GM21381 (cell line): ENCODE measurements around the gene HDHD3.
A peak's percentile ranks its signal among the peaks of the same experiment; 100 is the strongest.
"Not testable (repeated sequence)": the region's sequence is repeated elsewhere in the genome, so short reads cannot be mapped to it uniquely, and the experiment has no call there.

Source experiments
- ATAC-seq: cut with Tn5 transposase; IDR thresholded peaks from one replicate; pipeline ENCODE4 v1.9.1; 2021; ENCODE audit warnings: mild to moderate bottlenecking, moderate library complexity; ENCODE audit not compliant: unreplicated experiment

Gene HDHD3

DNA sequence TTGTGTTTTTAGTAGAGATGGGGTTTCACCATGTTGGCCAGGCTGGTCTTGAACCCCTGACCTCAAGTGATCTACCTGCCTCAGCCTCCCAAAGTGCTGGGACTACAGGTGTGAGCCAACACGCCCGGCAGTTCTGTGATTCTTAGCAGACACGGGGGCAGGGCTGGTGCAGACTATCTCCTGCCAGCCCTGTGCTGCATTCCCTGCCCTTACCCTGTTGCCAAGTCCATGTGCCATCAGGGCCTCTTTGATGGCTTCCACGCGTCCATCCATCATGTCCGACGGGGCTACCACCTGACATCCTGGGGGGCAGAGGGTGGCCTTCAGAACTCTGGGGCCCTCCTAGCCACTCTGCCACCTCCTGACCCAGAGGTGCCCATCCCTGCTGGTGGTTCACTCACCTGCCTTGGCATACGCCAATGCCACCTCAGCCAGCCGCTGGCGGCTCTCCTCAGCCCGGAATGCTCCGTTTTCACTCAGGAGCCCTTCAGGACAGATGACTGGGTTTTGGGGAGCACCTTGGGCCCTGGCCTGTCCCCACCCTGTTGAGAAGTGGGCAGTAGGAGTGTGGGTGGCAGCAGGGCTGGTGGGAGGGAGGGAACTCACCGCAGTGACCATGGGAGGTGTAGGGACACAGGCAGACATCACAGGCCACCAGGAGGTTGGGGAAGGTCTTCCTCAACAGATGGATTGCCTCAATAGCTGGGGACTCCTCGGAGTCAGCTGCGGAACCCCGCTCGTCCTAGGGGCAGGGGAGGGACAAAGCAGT lies 13.6 kb upstream of the HDHD3 start:
- no peak for ATAC-seq

DNA sequence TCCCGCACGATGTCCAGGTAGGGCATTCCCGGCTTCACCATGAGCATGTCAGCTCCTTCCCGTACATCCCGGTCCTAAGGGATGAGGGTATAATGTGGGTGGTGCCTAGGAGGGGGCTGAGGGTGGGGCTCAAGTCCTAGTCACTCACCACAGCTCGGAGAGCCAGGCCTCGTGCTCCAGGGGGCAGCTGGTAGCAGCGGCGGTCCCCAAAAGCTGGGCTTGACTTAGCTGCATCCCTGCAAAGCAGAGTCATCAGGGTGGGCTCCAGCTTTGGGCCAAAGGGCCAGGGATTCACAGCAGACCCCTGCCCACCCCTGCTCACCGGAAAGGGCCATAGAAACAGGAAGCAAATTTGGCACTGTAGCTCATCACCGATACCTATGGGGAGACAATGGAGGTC lies 12.7 kb upstream of the HDHD3 start:
- no peak for ATAC-seq

DNA sequence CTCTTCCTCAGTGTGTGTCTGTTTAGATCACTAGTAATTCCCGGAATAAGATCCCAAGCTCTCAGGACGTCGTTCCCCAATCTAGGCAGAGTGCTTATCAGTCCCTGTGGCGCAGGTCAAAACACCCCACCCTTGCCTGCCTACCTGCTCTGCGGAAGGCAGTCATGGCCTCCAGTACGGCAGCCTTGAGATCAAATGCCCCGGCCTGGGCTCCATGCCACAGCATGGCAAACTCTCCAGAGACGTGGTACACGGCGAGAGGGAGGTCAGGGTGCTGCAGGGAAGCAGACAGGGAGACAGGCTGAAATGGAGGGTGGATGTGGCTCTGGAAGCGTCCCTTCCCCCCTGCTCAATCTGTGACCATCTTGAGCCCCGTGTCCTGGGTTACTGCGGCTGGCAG lies 12.0 kb upstream of the HDHD3 start:
- no peak for ATAC-seq

DNA sequence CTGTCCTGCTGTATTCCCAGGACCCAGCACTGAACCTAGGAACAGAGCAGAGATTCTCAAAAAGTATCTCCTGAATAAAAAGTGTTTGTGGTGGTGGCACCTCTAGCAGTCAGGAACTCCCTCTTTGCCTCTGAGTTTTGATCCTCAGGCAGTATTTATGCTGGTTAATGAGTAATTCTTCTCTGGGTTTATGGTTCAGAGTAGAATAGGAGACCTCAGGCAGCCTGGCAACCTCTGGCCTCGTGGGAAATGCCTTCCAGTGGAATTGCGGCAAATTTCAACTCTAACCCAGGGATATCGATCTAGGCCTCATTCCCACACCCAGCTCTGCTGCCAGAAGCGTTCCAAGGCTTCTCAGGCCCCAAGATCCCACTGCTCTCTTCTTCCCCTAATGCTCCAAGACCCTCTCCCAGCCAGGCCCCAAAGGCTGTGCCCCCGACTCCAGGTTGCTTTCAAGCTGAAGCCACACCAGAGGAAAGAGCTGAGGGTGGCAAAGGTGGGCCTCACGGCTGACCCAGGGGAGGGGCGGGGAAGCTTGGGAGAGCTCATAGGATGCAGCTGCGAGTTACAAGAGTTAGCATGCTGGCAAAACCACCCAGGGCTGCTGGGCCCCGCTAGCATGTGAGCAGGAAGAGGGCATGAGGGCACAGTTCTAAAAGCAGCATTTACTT lies 10.9 kb upstream of the HDHD3 start:
- no peak for ATAC-seq

DNA sequence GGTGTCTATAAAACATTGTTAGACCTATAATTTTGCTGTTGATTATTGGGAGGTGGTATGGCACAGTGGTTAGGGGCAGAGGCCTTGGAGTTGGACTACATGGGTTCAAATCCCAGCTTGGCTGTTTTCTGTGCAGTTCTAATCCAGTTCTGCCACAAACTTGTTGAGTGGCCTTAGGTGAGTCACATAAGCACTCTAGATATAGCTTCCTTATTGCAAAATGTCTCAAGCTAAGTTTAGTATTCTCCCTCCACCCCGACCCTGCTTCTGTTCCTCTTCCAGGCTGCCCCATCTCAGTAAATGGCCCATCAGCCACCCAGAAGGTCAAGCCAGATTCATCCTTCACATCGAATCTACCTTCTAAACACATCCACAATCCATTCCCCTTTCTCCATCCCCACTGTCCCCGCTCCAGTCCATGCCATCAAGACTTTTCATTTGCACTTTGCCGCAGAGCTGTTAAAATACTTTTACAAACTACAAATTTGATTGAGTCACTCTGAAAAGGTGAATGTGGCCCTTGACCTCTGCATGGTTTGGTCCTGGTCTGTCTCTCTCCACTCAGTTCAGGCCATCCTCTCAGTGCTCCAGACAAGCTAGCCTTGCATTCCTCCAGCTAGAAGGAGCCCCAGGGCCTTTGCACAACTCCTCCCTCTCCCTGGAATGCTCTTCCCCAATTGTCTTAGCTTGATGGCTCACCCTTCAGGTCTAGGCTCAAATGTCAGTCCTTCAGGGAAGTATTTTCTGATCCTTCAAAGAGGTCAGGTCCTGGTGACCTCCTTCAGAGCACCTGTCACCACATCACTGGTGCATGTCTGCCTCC lies 10.0 kb upstream of the HDHD3 start:
- no peak for ATAC-seq

DNA sequence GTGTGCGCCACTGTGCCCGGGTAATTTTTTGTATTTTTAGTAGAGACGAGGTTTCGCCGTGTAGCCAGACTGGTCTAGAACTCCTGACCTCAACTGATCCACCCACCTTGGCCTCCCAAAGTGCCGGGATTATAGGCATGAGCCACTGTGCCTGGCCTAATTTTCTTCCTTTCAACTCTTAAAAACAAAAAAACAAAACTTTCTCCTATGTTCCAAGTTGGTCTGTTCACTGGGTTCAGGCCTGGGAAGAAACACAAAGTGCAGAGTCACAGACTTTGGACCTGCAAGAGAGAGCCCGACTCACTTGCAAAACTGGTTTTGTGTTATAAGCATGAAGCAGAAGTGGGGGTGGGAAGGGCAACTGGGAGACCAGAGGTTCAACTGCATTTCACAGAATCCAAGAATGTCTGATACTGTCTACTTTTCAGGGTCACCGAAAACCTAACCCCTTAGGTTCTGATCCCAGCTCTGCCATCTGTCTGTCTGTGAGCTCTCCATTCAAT lies 5.2 kb upstream of the HDHD3 start:
- ATAC-seq = no peak

DNA sequence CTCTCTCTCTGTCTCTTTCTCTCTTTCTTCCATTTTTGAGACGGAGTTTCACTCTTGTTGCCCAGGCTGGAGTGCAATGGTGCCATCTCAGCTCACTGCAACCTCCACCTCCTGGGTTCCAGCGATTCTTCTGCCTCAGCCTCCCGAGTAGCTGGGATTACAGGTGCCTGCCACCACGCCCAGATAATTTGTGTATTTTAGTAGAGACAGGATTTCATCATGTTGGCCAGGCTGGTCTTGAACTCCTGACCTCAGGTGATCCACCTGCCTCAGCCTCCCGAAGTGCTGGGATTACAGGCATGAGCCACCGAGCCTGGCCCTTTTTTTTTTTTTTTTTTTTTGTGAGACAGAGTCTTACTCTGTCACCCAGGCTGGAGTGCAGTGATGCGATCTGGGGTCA lies 4.7 kb upstream of the HDHD3 start:
- ATAC-seq = not testable (repeated sequence)

DNA sequence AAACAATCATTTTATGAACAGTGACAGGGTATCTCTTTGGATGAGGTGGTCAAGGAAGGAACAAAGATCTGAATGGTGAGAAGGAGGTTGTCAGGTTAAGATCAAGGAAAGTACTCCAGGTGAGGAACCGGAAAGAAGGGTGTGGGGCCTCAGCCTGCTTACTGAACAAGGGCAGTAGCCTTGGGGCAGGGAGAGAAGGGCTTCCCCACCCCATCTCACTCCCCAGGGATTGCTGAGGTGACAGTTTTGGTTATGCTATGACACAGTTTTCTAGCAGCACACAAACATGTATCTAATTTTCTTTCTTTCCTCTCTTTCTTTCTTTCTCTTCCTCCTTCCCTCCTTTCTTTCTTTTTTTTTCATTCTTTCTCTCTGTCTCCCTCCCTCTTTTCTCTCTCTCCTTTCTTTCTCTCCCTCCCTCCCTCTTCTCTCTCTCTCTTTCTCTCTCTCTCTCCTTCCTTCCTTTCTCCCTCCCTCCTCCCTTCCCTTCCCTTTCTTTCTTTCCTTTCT lies 4.1 kb upstream of the HDHD3 start:
- peak; percentile 48 for ATAC-seq

DNA sequence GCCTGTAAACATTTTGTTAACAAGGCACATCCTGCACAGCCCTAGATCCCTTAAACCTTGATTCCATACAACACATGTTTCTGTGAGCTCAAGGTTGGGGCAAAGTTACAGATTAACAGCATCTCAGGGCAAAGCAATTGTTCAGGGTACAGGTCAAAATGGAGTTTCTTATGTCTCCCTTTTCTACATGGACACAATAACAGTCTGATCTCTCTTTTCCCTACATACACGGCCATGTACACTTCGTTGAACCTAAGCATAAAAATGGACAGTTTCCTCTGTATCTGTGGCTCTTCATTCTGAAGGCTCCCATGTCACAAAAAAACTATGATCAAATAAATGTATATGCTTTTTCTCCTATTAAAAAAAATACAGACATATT lies 3.0 kb upstream of the HDHD3 start:
- ATAC-seq = not testable (repeated sequence)

DNA sequence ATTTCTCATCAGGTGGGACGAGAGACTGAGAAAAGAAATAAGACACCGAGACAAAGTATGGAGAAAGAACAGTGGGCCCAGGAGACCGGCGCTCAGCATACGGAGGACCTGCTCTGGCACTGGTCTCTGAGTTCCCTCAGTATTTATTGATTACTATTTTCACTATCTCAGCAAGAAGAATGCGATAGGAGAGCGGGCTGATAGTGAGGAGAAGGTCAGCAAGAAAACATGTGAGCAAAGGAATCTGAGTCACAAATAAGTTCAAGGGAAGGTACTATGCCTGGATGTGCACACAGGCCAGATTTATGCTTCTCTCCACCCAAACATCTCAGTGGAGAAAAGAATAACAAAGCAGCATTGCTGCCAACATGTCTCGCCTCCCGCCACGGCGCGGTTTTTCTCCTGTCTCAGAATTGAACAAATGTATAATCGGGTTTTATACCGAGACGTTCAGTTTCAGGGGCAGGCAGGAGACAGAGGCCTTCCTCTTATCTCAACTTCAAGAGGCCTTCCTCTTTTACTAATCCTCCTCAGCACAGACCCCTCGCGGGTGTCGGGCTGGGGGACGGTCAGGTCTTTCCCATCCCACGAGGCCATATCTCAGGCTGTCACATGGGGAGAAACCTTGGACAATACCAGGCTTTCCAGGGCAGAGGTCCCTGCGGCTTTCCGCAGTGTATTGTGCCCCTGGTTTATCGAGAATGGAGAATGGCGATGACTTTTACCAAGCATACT lies 2.5 kb upstream of the HDHD3 start:
- not testable (repeated sequence) for ATAC-seq

DNA sequence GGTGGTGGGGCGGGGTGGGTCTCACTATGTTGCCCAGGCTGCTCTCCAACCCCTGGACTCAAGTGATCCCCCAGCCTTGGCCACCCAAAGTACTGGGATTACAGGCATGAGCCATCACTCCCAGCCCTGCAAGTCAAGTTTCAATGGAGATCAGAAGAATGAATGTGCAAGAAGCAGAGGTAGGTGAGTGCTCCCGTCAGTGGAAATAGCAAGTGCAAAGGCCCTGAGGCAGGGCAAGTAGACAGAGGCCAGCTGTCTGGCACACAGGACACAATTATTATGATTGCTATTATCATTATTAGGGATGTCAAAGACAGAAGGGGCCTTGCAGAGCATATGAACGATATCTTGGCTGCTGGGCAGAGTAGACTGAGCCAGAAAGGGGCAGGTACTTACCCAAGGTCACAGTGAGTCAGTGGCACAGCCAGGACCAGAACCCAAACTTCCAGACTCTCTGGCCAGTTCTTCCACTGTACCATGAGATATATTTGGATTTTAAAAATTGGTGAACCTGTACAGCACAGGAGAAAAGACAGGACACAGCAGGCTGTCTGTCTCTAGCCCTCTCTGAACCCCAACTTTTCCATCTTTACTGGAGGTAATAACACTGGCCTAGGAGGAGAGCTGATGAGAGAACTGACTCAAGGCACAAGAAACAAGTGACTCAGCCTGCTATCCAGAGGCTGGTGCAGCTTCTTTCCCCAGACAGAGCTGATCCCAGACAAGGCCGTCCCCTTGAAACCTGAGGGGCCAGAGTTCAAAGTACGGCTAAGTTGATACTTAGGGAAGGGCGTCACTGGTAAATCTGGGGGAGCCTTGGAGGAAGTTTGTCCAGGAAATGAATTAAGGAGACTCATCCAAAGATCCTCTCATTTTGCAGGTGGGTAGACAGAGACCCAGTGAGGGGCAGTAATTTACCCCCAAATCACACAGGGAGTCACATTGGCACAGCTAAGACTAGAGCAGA lies 1.4 kb downstream of the HDHD3 start:
- ATAC-seq = no peak

DNA sequence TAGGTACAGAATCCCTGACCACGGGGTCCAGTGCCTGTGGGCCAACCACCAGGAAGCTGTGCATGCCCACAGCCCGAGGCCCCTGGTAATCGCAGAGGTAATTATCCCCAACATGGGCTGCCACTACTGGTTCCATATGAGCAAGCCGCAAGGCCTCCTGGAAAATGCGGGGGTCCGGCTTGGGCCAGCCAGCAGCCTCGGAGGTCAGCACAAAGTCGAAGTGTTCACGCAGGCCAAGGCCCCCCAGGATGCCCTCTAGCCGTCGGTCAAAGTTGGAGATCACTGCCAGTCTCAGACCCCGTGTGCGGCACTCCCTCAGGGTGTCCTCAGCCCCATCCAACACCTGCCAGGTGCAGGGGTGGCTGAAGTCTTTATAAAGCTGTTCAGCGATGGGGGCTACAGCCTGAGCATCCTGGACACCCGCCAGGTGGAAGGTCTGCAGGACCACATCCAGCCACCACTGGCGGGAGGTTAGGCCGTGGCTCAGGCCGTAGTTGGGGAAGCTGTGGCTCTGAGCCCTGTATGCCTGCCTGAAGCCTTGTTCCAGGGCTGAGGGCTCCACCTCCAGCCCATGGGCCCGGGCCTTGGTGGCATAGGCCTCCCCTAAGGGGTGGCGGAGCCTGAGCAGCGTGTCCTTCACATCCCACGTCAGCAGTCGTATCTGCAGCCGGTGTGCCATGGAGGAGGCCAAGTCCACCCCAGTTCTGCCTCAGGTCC lies 3.0 kb downstream of the HDHD3 start:
- no peak for ATAC-seq

DNA sequence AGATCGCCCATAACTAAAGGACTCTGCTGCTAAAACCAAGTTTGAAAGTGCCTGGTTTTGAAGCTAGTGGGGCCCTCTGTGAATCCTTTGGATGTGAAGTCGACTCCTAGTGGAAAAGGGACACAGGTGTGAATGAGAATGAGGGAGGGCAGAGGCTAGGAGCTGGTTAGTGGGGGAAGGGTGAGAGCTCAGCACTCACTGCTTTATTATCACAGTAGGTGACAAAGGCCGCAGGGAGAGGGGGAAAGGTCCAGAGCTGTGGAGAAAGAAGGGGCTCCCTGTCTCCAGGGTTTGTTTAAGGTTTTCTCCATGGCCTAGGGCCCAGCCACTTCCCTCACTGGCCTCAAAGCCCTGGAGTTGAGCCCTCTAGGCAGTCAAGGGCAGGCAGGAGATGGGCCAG lies 3.5 kb downstream of the HDHD3 start:
- no peak for ATAC-seq

DNA sequence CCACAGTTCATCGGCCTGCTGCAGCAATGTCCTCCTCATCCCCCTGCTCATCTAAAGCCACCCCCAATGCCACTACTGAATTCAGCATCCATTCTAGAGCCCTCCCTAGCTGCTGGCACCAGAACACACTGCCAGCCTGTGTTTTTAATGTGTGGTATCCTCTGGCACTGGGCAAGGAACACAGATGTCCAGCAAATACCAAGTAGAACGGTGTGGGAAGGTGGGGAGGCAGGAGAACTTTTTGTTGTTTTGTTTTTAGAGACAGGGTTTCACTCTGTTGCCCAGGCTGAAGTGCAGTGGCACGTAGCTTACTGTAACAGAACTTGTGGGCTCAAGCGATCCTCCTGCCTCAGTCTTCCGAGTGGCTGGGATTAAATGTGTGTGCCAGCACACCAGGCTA lies 4.7 kb downstream of the HDHD3 start:
- ATAC-seq = no peak

DNA sequence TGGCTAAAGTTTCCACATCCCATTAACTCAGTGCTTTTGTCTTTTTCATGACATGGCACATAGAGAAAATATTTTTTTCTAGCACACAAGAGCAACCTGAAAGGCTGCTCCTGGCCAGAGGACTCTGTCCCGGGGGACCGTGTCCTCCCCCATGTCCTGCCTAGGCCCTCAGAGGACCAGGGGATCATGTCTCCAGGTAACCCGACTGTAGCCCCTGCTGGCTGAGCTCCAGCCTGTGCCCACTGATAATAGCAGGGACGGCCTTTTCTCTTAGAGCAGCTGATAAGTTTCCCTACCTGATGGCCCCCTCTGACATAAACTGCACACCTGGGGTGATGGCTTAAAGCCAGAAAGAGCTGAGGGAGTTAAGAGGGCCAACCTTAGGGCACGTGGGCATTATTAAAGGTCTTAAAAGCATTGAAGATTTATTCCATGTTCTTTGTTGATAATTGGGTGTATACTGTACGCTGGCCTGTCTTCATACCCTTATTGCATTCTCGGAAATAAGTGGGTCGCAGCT lies 5.9 kb downstream of the HDHD3 start:
- ATAC-seq = no peak

DNA sequence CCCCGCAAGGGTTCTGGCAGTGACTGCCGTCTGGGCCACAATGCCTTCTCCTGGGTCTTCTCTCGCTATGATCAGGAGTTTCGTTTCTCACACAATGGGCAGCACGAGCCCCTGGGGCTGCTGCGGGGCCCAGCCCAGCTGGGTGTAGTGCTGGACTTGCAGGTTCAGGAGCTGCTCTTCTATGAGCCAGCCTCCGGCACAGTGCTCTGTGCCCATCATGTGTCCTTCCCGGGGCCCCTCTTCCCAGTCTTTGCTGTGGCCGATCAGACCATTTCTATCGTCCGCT lies 7.0 kb downstream of the HDHD3 start:
- no peak for ATAC-seq

DNA sequence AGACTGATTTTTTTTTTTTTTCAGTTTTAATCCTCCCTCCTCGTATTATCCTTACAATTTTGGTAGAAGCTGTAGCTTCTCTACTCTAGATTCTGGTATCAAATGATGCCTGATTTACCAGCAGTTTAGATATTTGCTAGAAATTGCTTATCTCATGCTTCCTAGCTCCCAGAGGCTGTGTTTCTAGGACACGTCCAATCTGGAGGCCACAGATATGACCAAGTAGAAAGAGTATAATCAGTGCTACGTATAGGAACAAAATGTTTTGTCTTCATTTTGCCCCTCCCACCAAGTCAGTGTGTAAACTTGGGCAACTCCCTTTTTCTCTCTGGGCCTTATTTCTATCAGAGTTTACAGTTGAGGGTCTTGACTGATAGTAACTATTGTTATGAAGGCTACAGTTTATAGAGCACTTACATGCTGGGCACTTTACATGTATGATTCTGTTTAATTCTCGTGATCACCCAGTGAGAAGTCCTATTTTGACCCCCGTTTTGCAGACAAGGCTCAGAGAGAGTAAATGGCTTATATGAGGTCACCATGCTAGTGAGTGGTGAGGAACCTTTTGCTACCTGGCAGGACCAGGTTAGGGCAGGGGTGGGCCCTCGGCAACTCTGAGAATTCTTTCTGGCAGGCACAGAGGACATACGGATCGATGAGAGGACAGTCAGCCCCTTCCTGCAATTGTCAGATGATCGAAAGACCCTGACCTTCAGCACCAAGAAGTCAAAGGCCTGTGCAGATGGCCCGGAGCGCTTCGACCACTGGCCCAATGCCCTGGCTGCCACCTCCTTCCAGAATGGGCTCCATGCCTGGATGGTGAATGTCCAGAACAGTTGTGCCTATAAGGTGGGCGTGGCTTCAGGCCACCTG lies 7.6 kb downstream of the HDHD3 start:
- ATAC-seq = no peak
